Prostate gland (tissue), 2 donors: ENCODE data around the gene UBR3.

Experiments
- CTCF ChIP-seq, 4 experiments: fragments of 200-600 bp in 2 of 4; fragments of 450-650 bp in 2 of 4; sonication (generic) in 2 of 4; IDR thresholded peaks; 1 replicate in 3 of 4; 2 replicates in 1 of 4; pipeline ENCODE4 v1.5.1; 2016 to 2019; ENCODE audit warnings: antibody characterized with exemption in 4 of 4, mild to moderate bottlenecking in 2 of 4, moderate library complexity in 2 of 4
- POLR2A ChIP-seq: fragments of 450-650 bp; IDR thresholded peaks from one replicate; pipeline ENCODE4 v1.6.1; 2016; ENCODE audit warnings: antibody characterized with exemption, mild to moderate bottlenecking

DNA sequence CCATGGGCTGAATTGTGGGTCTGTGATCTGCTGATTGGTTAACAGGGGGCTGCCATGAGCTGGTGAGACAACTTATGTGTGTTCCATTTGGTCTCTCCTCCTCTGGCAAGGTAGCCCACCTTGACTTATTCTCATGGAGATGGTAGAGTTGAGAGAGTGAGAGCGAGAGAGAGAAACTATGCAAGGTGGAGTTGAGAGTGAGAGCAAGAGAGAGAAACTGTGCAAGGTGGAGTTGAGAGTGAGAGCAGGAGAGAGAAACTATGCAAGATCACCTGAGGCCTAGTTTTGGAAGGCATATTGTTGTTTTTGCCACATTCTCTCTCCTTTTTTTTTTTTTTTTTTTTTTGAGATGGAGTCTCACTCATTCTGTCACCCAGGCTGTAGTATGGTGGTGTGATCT, 155.7 kb downstream of the UBR3 start:
- TF ChIP-seq CTCF (IDR thresholded peaks at IDR 0.05) (no peak), POLR2A (no peak)
